HG03159 (cell line): ENCODE data around the gene ZDHHC24.
A peak's percentile ranks its signal among the peaks of the same experiment; 100 is the strongest.

Experiments used
- ATAC-seq: cut with Tn5 transposase; IDR thresholded peaks from one replicate; pipeline ENCODE4 v1.9.1; 2021; ENCODE audit warnings: mild to moderate bottlenecking, moderate library complexity; ENCODE audit not compliant: unreplicated experiment

Gene ZDHHC24

GRCh38 chr11:66505276-66505816, 40.5 kb downstream of the ZDHHC24 start:
- no peak for ATAC-seq

DNA sequence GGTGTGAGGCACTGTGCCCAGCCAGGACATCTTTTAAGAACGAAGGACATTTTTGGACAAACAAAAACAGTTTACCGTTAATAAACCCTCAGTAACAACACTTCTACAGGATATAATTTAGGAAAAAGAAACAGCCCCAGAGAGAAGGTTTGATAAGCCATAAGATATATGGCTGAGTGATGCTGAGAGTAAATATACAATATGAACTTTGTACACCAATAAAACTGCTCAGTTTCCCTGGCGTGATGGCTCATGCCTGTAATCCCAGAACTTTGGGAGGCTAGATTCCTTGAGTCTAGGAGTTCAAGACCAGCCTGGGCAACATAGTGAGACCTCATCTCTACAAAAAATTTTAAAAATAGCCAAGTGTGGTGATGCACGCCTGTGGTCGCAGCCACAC, 47.3 kb downstream of the ZDHHC24 start:
- no peak for ATAC-seq

DNA sequence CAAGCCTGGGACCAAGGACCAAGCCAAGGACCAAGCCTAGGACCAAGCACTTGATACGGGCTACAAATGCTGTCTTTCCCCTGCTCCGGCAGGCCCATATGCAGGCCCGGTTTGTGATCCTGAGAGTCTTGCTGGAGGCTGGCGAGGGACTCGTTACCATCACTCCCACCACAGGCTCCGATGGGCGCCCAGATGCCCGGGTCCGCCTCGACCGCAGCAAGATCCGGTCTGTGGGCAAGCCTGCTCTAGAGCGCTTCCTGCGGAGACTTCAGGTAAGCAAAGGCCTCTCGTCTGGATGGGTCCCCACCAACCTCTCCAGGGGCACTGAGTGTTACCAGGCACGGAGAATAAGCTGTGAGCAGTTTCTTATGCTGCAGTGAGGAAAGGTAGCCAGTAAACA, 48.6 kb downstream of the ZDHHC24 start:
- ATAC-seq = no peak

DNA sequence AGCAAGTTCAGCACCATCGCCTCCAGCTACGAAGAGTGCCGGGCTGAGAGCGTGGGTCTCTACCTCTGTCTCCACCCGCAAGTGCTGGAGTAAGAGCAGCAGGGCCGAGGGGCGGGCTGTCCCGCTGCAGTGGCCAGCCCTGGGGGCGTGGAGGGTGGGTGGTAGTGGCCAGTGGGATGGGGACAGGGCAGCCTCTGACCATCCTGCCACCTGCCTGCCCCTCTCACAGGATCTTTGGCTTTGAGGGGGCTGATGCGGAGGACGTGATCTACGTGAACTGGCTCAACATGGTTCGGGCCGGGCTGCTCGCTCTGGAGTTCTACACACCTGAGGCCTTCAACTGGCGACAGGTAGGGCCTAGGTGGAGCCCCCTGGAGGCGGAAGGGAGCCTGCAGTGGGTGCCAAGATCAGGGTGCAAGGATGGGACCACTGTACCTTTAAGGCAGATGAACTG, 50.4 kb downstream of the ZDHHC24 start:
- no peak for ATAC-seq

GRCh38 chr11:66494935-66495334, 50.9 kb downstream of the ZDHHC24 start:
- no peak for ATAC-seq

GRCh38 chr11:66494458-66494857, 51.4 kb downstream of the ZDHHC24 start:
- ATAC-seq = no peak

GRCh38 chr11:66493130-66493529, 52.7 kb downstream of the ZDHHC24 start:
- ATAC-seq = no peak

GRCh38 chr11:66492161-66492865, 53.5 kb downstream of the ZDHHC24 start:
- ATAC-seq = no peak

GRCh38 chr11:66491315-66491935, 54.4 kb downstream of the ZDHHC24 start:
- no peak for ATAC-seq

GRCh38 chr11:66489636-66490035, 56.2 kb downstream of the ZDHHC24 start:
- ATAC-seq = no peak

GRCh38 chr11:66488957-66489356, 56.9 kb downstream of the ZDHHC24 start:
- ATAC-seq = no peak

- no peak for ATAC-seq
Observed at GRCh38 chr11:66484806-66485380, 61.0 kb downstream of the ZDHHC24 start.

DNA sequence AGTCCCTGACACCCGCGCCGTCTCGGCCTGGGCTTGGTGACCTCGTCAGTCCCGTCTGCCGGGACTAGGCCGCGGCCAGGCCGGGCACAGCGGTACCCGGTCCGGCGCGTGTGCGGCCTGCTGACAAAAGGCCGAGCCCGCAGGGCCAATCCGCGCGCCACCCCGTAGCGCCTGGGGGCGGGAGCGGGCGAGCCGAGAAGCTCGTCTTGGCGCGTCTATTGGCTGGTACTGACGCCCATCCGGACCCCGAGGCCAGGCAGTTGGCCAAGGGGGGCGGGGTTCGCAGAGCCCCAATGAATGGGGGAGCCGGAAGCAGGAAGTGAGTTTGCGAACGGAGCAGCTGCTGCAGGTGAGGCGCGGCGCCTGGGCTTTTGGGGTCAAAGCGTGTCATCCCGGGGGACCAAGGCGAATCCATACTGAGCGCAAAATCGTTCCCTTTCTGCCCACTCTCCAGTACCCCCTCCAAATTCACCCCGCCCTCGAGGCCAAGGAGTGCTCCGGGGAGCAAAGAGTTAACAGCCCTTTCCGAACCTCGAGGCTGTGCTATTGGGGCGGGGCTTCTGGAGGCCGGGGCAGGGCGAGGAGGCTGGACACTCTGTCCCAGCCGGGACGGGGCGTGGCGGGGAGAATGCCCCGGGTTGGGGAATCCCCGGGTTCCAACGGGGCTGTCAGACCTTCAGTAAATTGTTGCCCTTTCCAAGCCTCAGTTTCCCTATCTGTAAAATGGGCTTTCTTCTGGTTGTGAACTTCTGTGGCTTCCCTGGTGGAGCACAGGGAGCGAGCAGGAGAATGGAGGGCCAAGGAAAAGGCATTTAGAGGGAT, 65.5 kb downstream of the ZDHHC24 start, which contains the start of gene DPP3:
Gene DPP3, plus strand, starts transcription at position 318 of the 822 bp plus-strand sequence. CDS start 1,767 bp downstream, outside the sequence.
- peak; percentile 83 for ATAC-seq

- ATAC-seq = peak; percentile 23
Observed at GRCh38 chr11:66479394-66480116, 66.3 kb downstream of the ZDHHC24 start.

DNA sequence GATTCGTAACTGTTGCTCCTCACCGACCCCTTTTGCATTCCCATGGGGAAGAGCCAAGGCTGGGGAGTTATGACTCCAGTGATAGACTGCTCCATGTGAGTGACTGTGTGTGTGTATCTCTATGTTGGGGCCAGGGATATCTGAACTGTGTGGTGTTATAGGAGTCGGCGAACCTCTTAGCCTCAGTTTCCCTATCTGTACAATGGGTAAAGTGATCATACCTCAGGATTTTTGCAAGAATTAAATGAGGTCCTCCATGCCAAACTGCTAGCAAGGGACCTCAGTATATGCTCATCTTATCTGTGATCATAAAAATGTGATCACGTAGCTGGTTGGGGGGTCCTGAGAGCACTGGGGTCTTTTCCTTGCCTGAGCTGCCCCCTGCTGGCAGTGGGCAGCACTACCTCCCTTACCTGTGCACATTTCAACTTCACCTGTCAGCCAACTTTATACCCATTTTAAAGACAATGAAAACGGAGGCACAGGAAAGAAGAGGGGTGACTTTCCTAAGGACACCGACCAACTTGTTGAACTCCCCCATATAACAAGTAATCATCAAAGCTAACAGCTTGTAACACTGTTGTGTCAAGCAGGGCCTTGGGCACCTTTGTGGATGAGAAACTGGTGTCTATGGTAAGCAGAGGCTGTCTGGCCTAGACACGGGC, 67.0 kb downstream of the ZDHHC24 start:
- no peak for ATAC-seq

GRCh38 chr11:66477263-66478201, 68.3 kb downstream of the ZDHHC24 start:
- ATAC-seq = no peak

GRCh38 chr11:66476841-66477251, 69.0 kb downstream of the ZDHHC24 start:
- ATAC-seq = no peak

- ATAC-seq = no peak
Observed at GRCh38 chr11:66476173-66476840, 69.5 kb downstream of the ZDHHC24 start.
